ENCODE results near the gene SUSD1.

GRCh38 chr9:112115970-112116753 is 58.9 kb downstream of the SUSD1 start:
- TF ChIP-seq CTCF (IDR thresholded peaks at IDR 0.05), result no peak
- TF ChIP-seq POLR2AphosphoS5 (IDR thresholded peaks at IDR 0.05), result no peak
